ENCODE measurements around the gene RNASE4.

The RNASE4 gene

DNA sequence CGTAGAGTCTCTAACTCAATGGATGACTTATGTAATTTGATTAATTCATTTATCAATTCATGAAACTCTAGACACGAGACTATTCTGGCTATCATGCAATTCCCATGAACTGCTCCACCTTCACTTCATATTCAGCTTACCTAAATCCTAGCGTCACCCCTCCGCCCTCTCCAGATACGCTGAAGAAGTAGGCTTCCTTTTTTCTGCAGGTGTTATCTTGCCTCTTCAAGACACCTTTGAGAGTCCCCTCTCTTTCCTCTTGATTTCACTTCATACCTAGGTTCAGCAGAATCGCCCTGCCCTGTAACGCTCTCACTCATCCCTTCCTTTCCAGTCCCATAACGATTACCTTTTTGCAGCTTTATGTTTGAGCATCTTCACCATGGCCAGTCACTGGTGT is 4.0 kb upstream of the RNASE4 start:
- Histone ChIP-seq H3K4me1 (ENCODE audit: control insufficient read depth in 1 of 2, insufficient read depth in 1 of 2, low read depth in 1 of 2, low read length in 1 of 2) (peaks cover 48 to 50% of the 10 kb centered on the region in 2 experiments), H3K27ac (no peak overlapping the region), H3K36me3 (no peaks in the 10 kb centered on the region), H3K9me3 (no peaks in the 10 kb centered on the region), H3K4me3 (ENCODE audit: low read depth in 1 of 2, low read length in 1 of 2) (no peak overlapping the region), H3K27me3 (peaks cover 41% of the 10 kb centered on the region)
- TF ChIP-seq, protein P1, sequence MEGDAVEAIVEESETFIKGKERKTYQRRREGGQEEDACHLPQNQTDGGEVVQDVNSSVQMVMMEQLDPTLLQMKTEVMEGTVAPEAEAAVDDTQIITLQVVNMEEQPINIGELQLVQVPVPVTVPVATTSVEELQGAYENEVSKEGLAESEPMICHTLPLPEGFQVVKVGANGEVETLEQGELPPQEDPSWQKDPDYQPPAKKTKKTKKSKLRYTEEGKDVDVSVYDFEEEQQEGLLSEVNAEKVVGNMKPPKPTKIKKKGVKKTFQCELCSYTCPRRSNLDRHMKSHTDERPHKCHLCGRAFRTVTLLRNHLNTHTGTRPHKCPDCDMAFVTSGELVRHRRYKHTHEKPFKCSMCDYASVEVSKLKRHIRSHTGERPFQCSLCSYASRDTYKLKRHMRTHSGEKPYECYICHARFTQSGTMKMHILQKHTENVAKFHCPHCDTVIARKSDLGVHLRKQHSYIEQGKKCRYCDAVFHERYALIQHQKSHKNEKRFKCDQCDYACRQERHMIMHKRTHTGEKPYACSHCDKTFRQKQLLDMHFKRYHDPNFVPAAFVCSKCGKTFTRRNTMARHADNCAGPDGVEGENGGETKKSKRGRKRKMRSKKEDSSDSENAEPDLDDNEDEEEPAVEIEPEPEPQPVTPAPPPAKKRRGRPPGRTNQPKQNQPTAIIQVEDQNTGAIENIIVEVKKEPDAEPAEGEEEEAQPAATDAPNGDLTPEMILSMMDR (IDR thresholded peaks at IDR 0.05) = no peak

- no peaks in the 10 kb centered on the region for H3K9me3 ChIP-seq
- peak overlapping the region; percentile 70 for H3K27ac ChIP-seq
- H3K4me1 ChIP-seq (ENCODE audit: control insufficient read depth in 1 of 2, insufficient read depth in 1 of 2, low read depth in 1 of 2, low read length in 1 of 2) = peaks cover 48 to 51% of the 10 kb centered on the region in 2 experiments
- no peaks in the 10 kb centered on the region for H3K36me3 ChIP-seq
- H3K27me3 ChIP-seq = peaks cover 44% of the 10 kb centered on the region
- TF ChIP-seq, protein P1 (IDR thresholded peaks at IDR 0.05) = no peak
- H3K4me3 ChIP-seq (ENCODE audit: low read depth in 1 of 2, low read length in 1 of 2) = peak overlapping the region in 1 of 2 experiments; percentile 75
Measured at GRCh38 chr14:20680843-20681347, 3.5 kb upstream of the RNASE4 start.

- Histone ChIP-seq H3K36me3 (no peaks in the 10 kb centered on the region), H3K4me1 (ENCODE audit: control insufficient read depth in 1 of 2, insufficient read depth in 1 of 2, low read depth in 1 of 2, low read length in 1 of 2) (peaks cover 48 to 51% of the 10 kb centered on the region in 2 experiments), H3K4me3 (ENCODE audit: low read depth in 1 of 2, low read length in 1 of 2) (peak overlapping the region; percentile 75 to 83), H3K9me3 (no peaks in the 10 kb centered on the region), H3K27me3 (peaks cover 43% of the 10 kb centered on the region), H3K27ac (peak overlapping the region; percentile 70)
- TF ChIP-seq, protein P1 (IDR thresholded peaks at IDR 0.05) = no peak
Measured at GRCh38 chr14:20681348-20682126, 2.8 kb upstream of the RNASE4 start.

- TF ChIP-seq, protein P1 (IDR thresholded peaks at IDR 0.05) = no peak
Measured at GRCh38 chr14:20682127-20682434, 2.3 kb upstream of the RNASE4 start.

GRCh38 chr14:20682435-20683124 is 1.8 kb upstream of the RNASE4 start:
- Histone ChIP-seq H3K4me1 (ENCODE audit: control insufficient read depth in 1 of 2, insufficient read depth in 1 of 2, low read depth in 1 of 2, low read length in 1 of 2) (peaks cover 48 to 51% of the 10 kb centered on the region in 2 experiments), H3K27me3 (peaks cover 41% of the 10 kb centered on the region), H3K4me3 (ENCODE audit: low read depth in 1 of 2, low read length in 1 of 2) (peak overlapping the region; percentile 75 to 83), H3K36me3 (no peaks in the 10 kb centered on the region), H3K9me3 (no peaks in the 10 kb centered on the region), H3K27ac (peak overlapping the region; percentile 70)
- TF ChIP-seq, protein P1 (IDR thresholded peaks at IDR 0.05) = no peak

More at GRCh38 chr14:20682127-20682434, 2.3 kb upstream of the RNASE4 start:
- H3K9me3 ChIP-seq = no peaks in the 10 kb centered on the region
- peak overlapping the region; percentile 75 to 83 for H3K4me3 ChIP-seq (ENCODE audit: low read depth in 1 of 2, low read length in 1 of 2)
- H3K27ac ChIP-seq = peak overlapping the region; percentile 70
- no peaks in the 10 kb centered on the region for H3K36me3 ChIP-seq
- H3K27me3 ChIP-seq = peaks cover 41% of the 10 kb centered on the region
- peaks cover 48 to 51% of the 10 kb centered on the region in 2 experiments for H3K4me1 ChIP-seq (ENCODE audit: control insufficient read depth in 1 of 2, insufficient read depth in 1 of 2, low read depth in 1 of 2, low read length in 1 of 2)
